KMS-11 (cell line): ENCODE results near the gene FAM219A.

ENCODE experiments used
- H2AFZ ChIP-seq: fragments of 200-600 bp; sonication (generic); 2 replicates; pipeline ENCODE4 v1.6.1; 2016; ENCODE audit warnings: antibody characterized with exemption, mixed run types, low read depth
- H3K27ac ChIP-seq: fragments of 200-600 bp; sonication (generic); 2 replicates; pipeline ENCODE4 v1.6.1; 2016; ENCODE audit warnings: mild to moderate bottlenecking, mixed run types
- H3K27me3 ChIP-seq: fragments of 200-600 bp; sonication (generic); 2 replicates; pipeline ENCODE4 v1.6.1; 2017; ENCODE audit warnings: mild to moderate bottlenecking, low read depth, mixed run types, moderate library complexity; ENCODE audit not compliant: insufficient read depth
- H3K36me3 ChIP-seq: fragments of 200-600 bp; sonication (generic); 2 replicates; pipeline ENCODE4 v1.6.1; 2017; ENCODE audit warnings: mild to moderate bottlenecking, mixed run types; ENCODE audit not compliant: insufficient read depth
- H3K4me1 ChIP-seq: fragments of 200-600 bp; sonication (generic); 2 replicates; pipeline ENCODE4 v1.6.1; 2016; ENCODE audit warnings: mild to moderate bottlenecking, low read depth, mixed run types; ENCODE audit not compliant: poor library complexity, severe bottlenecking
- H3K4me2 ChIP-seq: fragments of 200-600 bp; sonication (generic); 2 replicates; pipeline ENCODE4 v1.7.0; 2016; ENCODE audit warnings: mild to moderate bottlenecking, mixed run types
- H3K4me3 ChIP-seq: fragments of 200-600 bp; sonication (generic); IDR thresholded peaks from 2 replicates; pipeline ENCODE4 v1.6.1; 2017; ENCODE audit warnings: low read depth, low read length, mixed read lengths; ENCODE audit not compliant: insufficient read depth
- H3K79me2 ChIP-seq: fragments of 200-600 bp; sonication (generic); 2 replicates; pipeline ENCODE4 v1.6.1; 2016; ENCODE audit warnings: low read depth, mixed run types; ENCODE audit not compliant: insufficient read depth
- H3K9ac ChIP-seq: fragments of 200-600 bp; sonication (generic); 2 replicates; pipeline ENCODE4 v1.6.1; 2016; ENCODE audit warnings: mild to moderate bottlenecking, mixed run types
- H4K20me1 ChIP-seq: fragments of 200-600 bp; sonication (generic); 2 replicates; pipeline ENCODE4 v1.6.1; 2016; ENCODE audit warnings: mild to moderate bottlenecking, mixed run types; ENCODE audit not compliant: insufficient read depth
- TF ChIP-seq, protein P1 (sequence below): fragments of 200-600 bp; sonication (generic); conservative IDR thresholded peaks from 2 replicates; pipeline ENCODE4 v1.6.1; 2017; ENCODE audit warnings: low read depth, mild to moderate bottlenecking, antibody characterized with exemption, low read length, moderate library complexity, mixed read lengths

FAM219A gene

DNA sequence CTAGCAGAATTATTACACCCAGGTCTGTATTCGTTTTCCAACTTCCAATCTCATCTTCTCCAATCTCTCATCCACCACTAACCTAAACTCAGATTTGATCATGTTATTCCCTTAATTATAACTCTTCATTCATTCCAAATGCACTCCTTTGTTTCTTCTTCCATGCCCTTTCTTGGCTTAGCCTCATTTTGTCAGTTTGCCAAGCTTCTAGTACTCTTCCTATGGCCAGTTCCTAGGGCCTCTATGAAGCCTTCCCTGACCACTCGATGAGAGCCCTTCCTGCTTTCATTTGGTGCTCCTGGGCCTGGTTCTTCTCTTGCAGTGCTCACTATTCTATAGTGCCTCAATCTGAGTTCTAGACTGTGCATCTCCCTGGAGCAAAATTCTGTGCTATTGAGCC lies 5.8 kb downstream of the FAM219A start:
- TF ChIP-seq, protein P1, sequence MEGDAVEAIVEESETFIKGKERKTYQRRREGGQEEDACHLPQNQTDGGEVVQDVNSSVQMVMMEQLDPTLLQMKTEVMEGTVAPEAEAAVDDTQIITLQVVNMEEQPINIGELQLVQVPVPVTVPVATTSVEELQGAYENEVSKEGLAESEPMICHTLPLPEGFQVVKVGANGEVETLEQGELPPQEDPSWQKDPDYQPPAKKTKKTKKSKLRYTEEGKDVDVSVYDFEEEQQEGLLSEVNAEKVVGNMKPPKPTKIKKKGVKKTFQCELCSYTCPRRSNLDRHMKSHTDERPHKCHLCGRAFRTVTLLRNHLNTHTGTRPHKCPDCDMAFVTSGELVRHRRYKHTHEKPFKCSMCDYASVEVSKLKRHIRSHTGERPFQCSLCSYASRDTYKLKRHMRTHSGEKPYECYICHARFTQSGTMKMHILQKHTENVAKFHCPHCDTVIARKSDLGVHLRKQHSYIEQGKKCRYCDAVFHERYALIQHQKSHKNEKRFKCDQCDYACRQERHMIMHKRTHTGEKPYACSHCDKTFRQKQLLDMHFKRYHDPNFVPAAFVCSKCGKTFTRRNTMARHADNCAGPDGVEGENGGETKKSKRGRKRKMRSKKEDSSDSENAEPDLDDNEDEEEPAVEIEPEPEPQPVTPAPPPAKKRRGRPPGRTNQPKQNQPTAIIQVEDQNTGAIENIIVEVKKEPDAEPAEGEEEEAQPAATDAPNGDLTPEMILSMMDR, result no peak
- Histone ChIP-seq H4K20me1 (no peaks in the 10 kb centered on the region), H3K4me1 (peaks cover 33% of the 10 kb centered on the region), H2AFZ (no peak overlapping the region), H3K9ac (no peak overlapping the region), H3K27me3 (no peaks in the 10 kb centered on the region), H3K79me2 (peaks cover 28% of the 10 kb centered on the region), H3K4me2 (no peak overlapping the region), H3K27ac (no peak overlapping the region), H3K36me3 (no peaks in the 10 kb centered on the region), H3K4me3 (no peak overlapping the region)

DNA sequence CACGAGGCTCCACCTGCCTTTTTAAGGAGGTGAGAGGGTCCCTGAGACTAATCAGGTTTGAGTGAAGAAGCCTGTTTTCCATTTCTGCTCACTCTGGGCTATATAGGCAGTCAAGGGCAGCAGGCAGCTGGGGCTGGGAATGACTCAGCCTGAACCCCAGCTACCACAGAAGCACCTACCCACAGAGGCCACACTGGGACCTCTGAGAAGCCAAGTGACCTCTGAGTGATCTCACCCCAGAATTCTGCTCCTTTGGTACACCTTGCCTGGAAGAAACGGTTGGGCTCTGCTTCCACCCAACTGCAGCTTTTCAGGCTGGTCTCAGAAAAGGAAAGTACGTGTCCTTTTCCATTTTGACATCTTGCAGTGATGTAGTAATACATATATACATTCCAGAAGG lies 6.8 kb downstream of the FAM219A start:
- Histone ChIP-seq H2AFZ (no peak overlapping the region), H3K27me3 (no peaks in the 10 kb centered on the region), H3K79me2 (peaks cover 18% of the 10 kb centered on the region), H4K20me1 (no peaks in the 10 kb centered on the region), H3K4me1 (peaks cover 27% of the 10 kb centered on the region), H3K4me3 (no peak overlapping the region), H3K36me3 (no peaks in the 10 kb centered on the region), H3K27ac (no peak overlapping the region), H3K4me2 (no peak overlapping the region), H3K9ac (no peak overlapping the region)
- TF ChIP-seq, protein P1, result no peak

DNA sequence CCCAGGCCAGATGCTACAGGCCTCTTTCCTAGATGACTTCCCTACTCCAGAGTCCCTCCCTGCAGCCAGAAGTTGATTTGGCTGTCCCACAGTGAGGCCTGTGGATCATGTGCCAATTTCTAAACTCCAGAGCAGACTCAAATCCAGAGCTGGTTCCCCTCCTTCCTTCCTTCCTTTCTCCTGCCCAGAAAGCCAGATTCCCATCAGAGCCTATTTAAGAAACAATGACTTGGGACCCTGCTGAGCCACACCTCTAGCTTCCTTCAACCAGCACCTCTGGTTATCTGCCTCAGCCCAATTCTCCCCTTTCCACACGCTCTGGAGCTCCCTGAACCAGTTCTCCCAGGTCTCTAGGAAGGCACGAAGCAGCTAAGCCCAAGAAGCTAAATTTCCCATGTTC lies 7.2 kb downstream of the FAM219A start:
- peaks cover 16% of the 10 kb centered on the region for H3K79me2 ChIP-seq
- TF ChIP-seq, protein P1, result no peak
- H3K4me1 ChIP-seq, result peaks cover 27% of the 10 kb centered on the region
- no peak overlapping the region for H2AFZ ChIP-seq
- no peaks in the 10 kb centered on the region for H3K36me3 ChIP-seq
- H4K20me1 ChIP-seq, result no peaks in the 10 kb centered on the region
- no peak overlapping the region for H3K4me3 ChIP-seq
- no peaks in the 10 kb centered on the region for H3K27me3 ChIP-seq
- no peak overlapping the region for H3K27ac ChIP-seq
- H3K9ac ChIP-seq, result no peak overlapping the region
- no peak overlapping the region for H3K4me2 ChIP-seq

DNA sequence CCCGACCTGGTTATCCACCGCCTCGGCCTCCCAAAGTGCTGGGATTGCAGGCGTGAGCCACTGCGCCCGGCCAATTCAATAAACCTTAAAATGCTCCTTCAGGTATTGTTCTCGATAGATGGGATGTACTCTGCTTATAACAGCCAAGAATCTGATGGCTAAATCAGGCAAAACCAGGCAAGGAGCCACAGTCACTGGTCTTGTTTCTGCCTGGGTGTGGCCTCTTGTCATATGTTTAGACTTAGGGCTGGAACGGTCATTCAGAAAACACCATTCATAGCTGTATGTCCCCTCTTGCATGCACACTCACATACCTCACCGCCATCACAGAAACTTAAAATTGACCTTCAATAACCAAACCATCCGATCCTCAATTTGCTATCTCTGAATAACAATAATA lies 7.7 kb downstream of the FAM219A start:
- Histone ChIP-seq H3K4me3 (no peak overlapping the region), H3K4me1 (peaks cover 27% of the 10 kb centered on the region), H2AFZ (no peak overlapping the region), H3K27me3 (no peaks in the 10 kb centered on the region), H3K4me2 (no peak overlapping the region), H3K27ac (no peak overlapping the region), H3K79me2 (peaks cover 12% of the 10 kb centered on the region), H3K36me3 (no peaks in the 10 kb centered on the region), H4K20me1 (no peaks in the 10 kb centered on the region), H3K9ac (no peak overlapping the region)
- TF ChIP-seq, protein P1, result no peak

DNA sequence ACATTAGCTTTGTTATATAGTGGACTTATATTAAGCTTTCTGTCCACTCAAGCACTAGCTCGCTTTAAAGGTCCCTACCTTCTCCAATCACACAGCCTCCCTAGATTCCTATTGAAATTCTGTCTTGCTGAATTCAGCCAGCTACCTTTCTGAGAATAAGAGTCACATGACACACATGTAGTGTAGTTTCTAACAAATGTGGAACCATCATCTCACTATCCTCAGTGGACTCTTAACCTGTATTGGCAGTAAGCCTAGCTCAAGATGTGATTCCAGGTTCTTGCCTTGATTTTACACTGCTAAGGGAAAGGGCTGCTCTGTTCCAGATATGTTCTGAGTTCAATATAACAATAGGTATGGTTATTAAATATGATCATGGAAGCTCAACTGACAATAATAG lies 11.4 kb downstream of the FAM219A start:
- Histone ChIP-seq H3K27ac (no peak overlapping the region), H3K27me3 (no peaks in the 10 kb centered on the region), H3K9ac (no peak overlapping the region), H2AFZ (no peak overlapping the region), H3K4me2 (no peak overlapping the region), H3K36me3 (no peaks in the 10 kb centered on the region), H3K4me3 (no peak overlapping the region), H3K79me2 (peaks cover 4% of the 10 kb centered on the region; the same call in 1 of the 2 replicates), H3K4me1 (peaks cover 11% of the 10 kb centered on the region), H4K20me1 (no peaks in the 10 kb centered on the region)
- TF ChIP-seq, protein P1, result no peak
